Nephron progenitor cell (in vitro differentiated cells): ENCODE measurements around the gene CHMP3.

ENCODE experiments used
- DNase-seq: peaks from one replicate; pipeline ENCODE4 v3.0.0; 2021
- H3K27ac Mint-ChIP-seq: 2 replicates; pipeline ENCODE4 v1.8.0; 2021; ENCODE audit warnings: mild to moderate bottlenecking, moderate library complexity, mixed read lengths
- H3K27me3 Mint-ChIP-seq: 2 replicates; pipeline ENCODE4 v1.8.0; 2021; ENCODE audit warnings: mild to moderate bottlenecking, low read depth, mixed read lengths; ENCODE audit not compliant: poor library complexity
- H3K36me3 Mint-ChIP-seq: 2 replicates; pipeline ENCODE4 v1.8.0; 2021; ENCODE audit warnings: low read depth, mixed read lengths
- H3K4me1 Mint-ChIP-seq: 2 replicates; pipeline ENCODE4 v1.8.0; 2021; ENCODE audit warnings: mixed read lengths
- H3K4me3 Mint-ChIP-seq: 2 replicates; pipeline ENCODE4 v1.8.0; 2021; ENCODE audit warnings: mild to moderate bottlenecking, moderate library complexity, mixed read lengths
- H3K9me3 Mint-ChIP-seq: 2 replicates; pipeline ENCODE4 v1.8.0; 2021; ENCODE audit warnings: mild to moderate bottlenecking, moderate library complexity, mixed read lengths
- CTCF ChIP-seq: fragments of 200-600 bp; sonication (generic); IDR thresholded peaks from 2 replicates; pipeline ENCODE4 v1.5.0; 2021; ENCODE audit warnings: antibody characterized with exemption

CHMP3 gene

GRCh38 chr2:86523491-86523890, 39.8 kb downstream of the CHMP3 start:
- no peak for TF ChIP-seq CTCF
- Mint-ChIP-seq H3K4me3 (no peak overlapping the region), H3K9me3 (no peaks in the 10 kb centered on the region), H3K36me3 (peaks cover 14% of the 10 kb centered on the region), H3K27ac (no peak overlapping the region), H3K4me1 (no peaks in the 10 kb centered on the region), H3K27me3 (no peaks in the 10 kb centered on the region)
- no peak for DNase-seq

GRCh38 chr2:86522711-86523110, 40.5 kb downstream of the CHMP3 start:
- no peak for DNase-seq
- H3K9me3 Mint-ChIP-seq = no peaks in the 10 kb centered on the region
- H3K27me3 Mint-ChIP-seq = no peaks in the 10 kb centered on the region
- H3K36me3 Mint-ChIP-seq = peaks cover 10% of the 10 kb centered on the region
- no peak overlapping the region for H3K27ac Mint-ChIP-seq
- no peak overlapping the region for H3K4me3 Mint-ChIP-seq
- no peaks in the 10 kb centered on the region for H3K4me1 Mint-ChIP-seq
- TF ChIP-seq CTCF = no peak

- no peaks in the 10 kb centered on the region for H3K9me3 Mint-ChIP-seq
- H3K4me3 Mint-ChIP-seq = no peak overlapping the region
- peaks cover 11% of the 10 kb centered on the region for H3K36me3 Mint-ChIP-seq
- no peaks in the 10 kb centered on the region for H3K4me1 Mint-ChIP-seq
- DNase-seq = no peak
- H3K27ac Mint-ChIP-seq = no peak overlapping the region
- H3K27me3 Mint-ChIP-seq = no peaks in the 10 kb centered on the region
- TF ChIP-seq CTCF = no peak
Measured at GRCh38 chr2:86521922-86522321, 41.3 kb downstream of the CHMP3 start.

GRCh38 chr2:86520153-86520552, 43.1 kb downstream of the CHMP3 start:
- Mint-ChIP-seq H3K4me3 (no peak overlapping the region), H3K27me3 (no peaks in the 10 kb centered on the region), H3K4me1 (no peaks in the 10 kb centered on the region), H3K9me3 (no peaks in the 10 kb centered on the region), H3K36me3 (peaks cover 11% of the 10 kb centered on the region), H3K27ac (no peak overlapping the region)
- no peak for TF ChIP-seq CTCF
- no peak for DNase-seq

- Mint-ChIP-seq H3K36me3 (peaks cover 11% of the 10 kb centered on the region), H3K4me3 (no peak overlapping the region), H3K27me3 (no peaks in the 10 kb centered on the region), H3K4me1 (no peaks in the 10 kb centered on the region), H3K27ac (no peak overlapping the region), H3K9me3 (no peaks in the 10 kb centered on the region)
- no peak for DNase-seq
- TF ChIP-seq CTCF = no peak
Measured at GRCh38 chr2:86519349-86519748, 43.9 kb downstream of the CHMP3 start.

- TF ChIP-seq CTCF = no peak
- H3K4me3 Mint-ChIP-seq = no peak overlapping the region
- H3K27me3 Mint-ChIP-seq = no peaks in the 10 kb centered on the region
- H3K36me3 Mint-ChIP-seq = peaks cover 11% of the 10 kb centered on the region
- no peak for DNase-seq
- no peak overlapping the region for H3K27ac Mint-ChIP-seq
- H3K9me3 Mint-ChIP-seq = no peaks in the 10 kb centered on the region
- no peaks in the 10 kb centered on the region for H3K4me1 Mint-ChIP-seq
Measured at GRCh38 chr2:86518481-86518880, 44.8 kb downstream of the CHMP3 start.
